RCC 7860 (cell line): ENCODE data around the gene PCNT.
"Not testable (repeated sequence)": the region's sequence is repeated elsewhere in the genome, so short reads cannot be mapped to it uniquely, and the experiment has no call there.

Experiments used
- DNase-seq: peaks from one replicate; pipeline ENCODE4 v3.0.0-alpha.2; 2015; ENCODE audit warnings: low spot score
- FAIRE-seq: peaks from 2 replicates; lab custom pipeline; 2012; peaks lifted over from hg19 to GRCh38; lab: Jason Lieb, UNC

PCNT gene

GRCh38 chr21:46401186-46401910 is 77.4 kb downstream of the PCNT start:
- FAIRE-seq (no peak), DNase-seq (no peak)

GRCh38 chr21:46402421-46402820 is 78.5 kb downstream of the PCNT start:
- no peak for FAIRE-seq
- DNase-seq: no peak

- not testable (repeated sequence) for FAIRE-seq
Measured at GRCh38 chr21:46403234-46403811, 79.4 kb downstream of the PCNT start.

GRCh38 chr21:46404306-46404705 is 80.3 kb downstream of the PCNT start:
- no peak for FAIRE-seq
- no peak for DNase-seq

More at GRCh38 chr21:46403234-46403811, 79.4 kb downstream of the PCNT start:
- not testable (repeated sequence) for DNase-seq

DNA sequence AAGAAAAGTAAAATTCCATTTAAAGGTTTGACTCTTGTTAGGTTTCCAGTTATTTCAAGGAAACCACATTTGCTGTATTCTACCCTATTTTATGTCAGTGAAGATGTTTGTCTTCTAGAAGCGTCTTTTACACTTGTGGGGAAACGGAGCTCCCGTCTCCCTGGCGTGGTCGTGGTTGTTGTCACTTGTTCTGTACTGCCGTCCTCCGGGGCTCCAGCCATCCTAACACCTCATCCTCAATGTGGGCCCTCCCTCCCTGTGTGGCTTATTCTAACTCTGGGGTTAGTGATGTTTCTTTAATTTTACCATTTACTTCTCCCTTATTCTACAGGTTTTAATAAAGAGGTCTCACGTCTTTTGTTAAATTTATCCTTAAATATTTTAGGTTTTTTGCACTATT is 82.0 kb downstream of the PCNT start:
- no peak for FAIRE-seq

GRCh38 chr21:46409641-46410406 is 85.9 kb downstream of the PCNT start:
- no peak for DNase-seq
- FAIRE-seq: no peak

More for the DNA sequence above, 82.0 kb downstream of the PCNT start:
- no peak for DNase-seq

GRCh38 chr21:46410516-46410915 is 86.6 kb downstream of the PCNT start:
- FAIRE-seq (no peak), DNase-seq (no peak)

GRCh38 chr21:46411236-46411635 is 87.3 kb downstream of the PCNT start:
- no peak for FAIRE-seq
- DNase-seq: no peak

DNA sequence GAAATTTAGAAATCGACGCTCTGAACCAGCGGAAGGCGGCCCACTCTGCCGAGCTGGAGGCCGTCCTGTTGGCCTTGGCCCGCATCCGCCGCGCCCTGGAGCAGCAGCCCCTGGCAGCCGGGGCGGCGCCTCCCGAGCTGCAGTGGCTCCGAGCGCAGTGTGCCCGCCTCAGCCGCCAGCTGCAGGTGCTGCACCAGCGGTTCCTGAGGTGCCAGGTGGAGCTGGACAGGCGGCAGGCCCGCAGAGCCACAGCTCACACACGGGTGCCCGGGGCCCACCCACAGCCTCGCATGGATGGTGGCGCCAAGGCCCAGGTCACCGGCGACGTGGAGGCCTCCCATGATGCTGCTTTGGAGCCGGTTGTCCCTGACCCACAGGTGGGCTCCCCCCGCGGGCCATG is 87.7 kb downstream of the PCNT start:
- FAIRE-seq: no peak
- DNase-seq: no peak

GRCh38 chr21:46412521-46413364 is 88.8 kb downstream of the PCNT start:
- DNase-seq: no peak
- FAIRE-seq: no peak

DNA sequence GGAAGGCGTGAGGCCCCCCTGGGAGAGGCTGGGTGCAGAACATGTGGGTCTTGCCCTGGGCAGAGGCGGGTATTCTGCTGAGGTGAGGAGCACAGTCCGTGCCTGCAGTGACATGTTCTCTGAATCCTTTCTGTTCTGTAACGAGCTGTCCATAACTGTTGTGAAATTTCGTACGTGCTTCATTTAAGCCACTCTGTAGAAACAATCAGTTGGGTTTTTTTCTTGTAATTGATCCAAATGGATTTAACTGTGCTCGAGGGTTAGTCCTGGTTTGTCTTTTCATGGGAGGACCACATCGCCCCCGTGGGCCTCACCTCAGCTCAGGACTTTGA is 89.4 kb downstream of the PCNT start:
- DNase-seq: no peak
- no peak for FAIRE-seq

GRCh38 chr21:46414965-46415275 is 91.0 kb downstream of the PCNT start:
- FAIRE-seq: no peak
- no peak for DNase-seq

GRCh38 chr21:46416551-46416950 is 92.6 kb downstream of the PCNT start:
- no peak for FAIRE-seq
- DNase-seq: no peak

DNA sequence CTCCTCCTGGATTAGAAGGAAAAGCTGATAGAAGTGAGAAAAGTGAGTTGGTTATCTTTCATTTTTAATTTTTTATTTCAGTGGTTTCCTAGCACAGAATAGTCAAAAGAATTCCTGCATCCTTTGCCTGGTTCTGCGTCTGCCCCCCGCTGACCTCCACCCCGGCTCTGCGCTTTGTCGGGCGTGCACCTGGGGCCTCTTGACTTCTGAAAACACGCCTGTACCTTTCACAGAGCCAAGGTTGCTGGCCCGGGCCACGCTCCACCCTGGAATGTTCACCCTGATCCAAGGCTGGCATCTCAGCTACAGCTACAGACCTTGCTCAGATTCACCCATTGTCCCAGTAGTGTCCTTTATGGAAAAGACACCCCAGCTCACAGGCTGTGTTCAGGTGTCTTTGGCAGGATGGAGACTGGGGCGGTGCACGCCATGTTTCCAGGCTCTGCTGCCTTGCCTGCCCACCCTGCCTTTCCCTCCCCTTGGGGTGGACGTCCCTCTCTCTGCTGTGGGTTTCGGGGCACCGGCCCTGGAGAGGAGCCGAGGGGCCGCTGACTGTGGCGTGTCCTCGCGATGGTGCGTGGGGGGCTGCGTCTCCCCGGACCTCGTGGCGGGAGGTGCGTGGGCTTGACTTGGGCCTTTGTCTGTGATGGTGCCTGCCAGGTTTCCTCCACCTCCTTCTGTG is 94.5 kb downstream of the PCNT start:
- FAIRE-seq: no peak
- no peak for DNase-seq

GRCh38 chr21:46420241-46421190 is 96.6 kb downstream of the PCNT start:
- DNase-seq: no peak
- no peak for FAIRE-seq

- DNase-seq (no peak), FAIRE-seq (no peak)
Measured at GRCh38 chr21:46421191-46421750, 97.3 kb downstream of the PCNT start.

DNA sequence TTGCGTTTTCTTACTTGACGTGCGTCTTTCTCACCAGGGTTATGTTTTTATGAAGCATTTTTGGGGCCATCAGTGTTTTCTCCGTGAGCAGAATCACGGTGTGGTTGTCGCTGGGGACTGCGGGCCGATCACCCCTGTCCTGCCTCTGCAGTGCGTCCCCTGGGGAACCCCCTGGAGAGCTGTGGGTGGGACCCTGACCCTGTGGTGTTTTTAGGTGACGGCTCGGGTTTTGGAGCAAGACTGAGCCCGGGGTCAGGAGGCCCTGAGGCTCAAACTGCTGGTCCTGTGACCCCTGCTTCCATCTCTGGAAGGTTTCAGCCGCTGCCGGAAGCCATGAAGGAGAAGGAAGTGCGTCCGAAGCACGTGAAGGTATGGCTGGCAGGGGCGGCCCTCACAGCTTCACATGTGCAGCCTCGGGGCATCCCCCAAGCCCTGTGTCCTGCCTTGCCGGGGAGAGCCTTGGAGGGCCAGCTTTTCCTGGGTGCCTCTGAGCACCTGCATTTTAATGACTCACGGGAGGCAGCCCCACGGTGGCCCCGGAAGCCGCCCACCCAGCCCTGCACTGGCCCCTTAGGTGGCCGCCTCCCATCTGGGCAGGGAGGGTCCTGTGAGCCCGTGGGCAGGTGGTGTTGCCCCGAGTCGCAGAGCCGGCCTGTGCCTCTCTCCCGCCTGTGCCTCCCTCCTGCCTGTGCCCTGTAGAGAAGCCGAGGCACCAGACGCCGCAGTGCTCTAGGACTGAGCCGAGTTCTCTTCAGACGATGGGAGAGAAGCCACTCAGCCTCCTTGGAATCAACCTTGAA is 98.0 kb downstream of the PCNT start:
- DNase-seq (no peak), FAIRE-seq (no peak)

- FAIRE-seq (no peak), DNase-seq (no peak)
Measured at GRCh38 chr21:46422636-46423241, 98.8 kb downstream of the PCNT start.
